Medulla oblongata (tissue), 1 donor: Measurements from ENCODE around the gene BOC.

Source experiments
- DNase-seq: peaks from one replicate; pipeline ENCODE4 v3.0.0-alpha.2; 2015; ENCODE audit errors: extremely low spot score

The BOC gene

DNA sequence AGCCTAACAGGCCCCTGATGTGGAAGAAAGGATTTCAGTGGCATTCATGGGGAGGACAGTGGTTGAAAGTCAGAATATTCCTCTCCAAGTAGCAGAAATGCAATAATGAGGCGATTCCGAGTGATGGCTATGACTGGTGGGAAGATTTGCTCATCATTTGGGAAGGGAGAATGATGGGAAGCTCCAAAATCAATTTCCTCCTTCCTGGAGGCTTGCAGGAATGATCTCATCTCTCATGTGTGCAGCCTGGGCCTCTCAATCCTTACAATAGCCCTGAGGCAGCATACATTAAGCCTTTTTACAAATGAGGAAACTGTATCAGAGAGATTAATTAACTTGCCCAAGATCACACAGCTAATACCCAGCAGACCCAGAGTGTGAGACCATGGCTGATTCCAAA is 58.7 kb downstream of the BOC start:
- DNase-seq = no peak

DNA sequence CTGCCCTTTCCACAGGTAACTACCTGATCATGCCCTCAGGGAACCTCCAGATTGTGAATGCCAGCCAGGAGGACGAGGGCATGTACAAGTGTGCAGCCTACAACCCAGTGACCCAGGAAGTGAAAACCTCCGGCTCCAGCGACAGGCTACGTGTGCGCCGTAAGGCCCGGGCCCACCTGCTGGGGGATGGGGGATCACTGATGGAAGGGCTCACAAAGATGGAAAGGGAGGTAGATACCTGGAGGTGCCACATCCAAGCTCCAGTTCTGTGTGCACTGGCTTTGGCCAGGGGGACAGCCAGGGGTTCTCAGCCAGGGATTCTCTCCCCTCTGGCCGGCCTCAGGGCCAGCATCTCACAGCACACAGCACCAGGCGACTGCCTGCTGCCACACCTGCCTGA is 59.4 kb downstream of the BOC start:
- no peak for DNase-seq

DNA sequence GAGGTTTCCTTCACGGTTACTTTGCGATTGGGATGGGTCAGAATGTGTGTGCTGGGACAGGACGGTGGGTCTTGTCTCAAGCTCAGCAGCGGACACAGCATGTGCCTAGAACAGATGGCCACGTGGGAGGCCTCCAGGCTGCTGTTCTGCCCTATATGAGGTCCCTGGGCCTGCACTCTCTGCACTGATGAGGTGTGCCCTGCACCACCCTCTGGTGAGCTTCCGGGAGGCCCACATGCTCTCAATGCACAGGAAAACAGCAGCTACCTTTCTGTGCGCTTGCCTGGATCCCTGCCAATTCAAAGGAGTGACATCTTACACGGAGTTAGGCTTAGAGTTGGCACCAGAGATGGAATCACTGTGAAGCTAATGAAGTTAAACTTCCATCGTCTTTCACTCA is 59.8 kb downstream of the BOC start:
- no peak for DNase-seq

GRCh38 chr3:113271594-113272384 is 60.4 kb downstream of the BOC start:
- no peak for DNase-seq

DNA sequence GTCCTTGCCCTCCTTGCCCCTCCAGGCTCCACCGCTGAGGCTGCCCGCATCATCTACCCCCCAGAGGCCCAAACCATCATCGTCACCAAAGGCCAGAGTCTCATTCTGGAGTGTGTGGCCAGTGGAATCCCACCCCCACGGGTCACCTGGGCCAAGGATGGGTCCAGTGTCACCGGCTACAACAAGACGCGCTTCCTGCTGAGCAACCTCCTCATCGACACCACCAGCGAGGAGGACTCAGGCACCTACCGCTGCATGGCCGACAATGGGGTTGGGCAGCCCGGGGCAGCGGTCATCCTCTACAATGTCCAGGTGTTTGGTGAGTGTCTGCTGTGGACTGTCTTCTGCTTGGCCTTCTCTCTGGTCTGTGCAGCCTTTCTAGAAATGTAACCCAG is 61.0 kb downstream of the BOC start:
- no peak for DNase-seq

DNA sequence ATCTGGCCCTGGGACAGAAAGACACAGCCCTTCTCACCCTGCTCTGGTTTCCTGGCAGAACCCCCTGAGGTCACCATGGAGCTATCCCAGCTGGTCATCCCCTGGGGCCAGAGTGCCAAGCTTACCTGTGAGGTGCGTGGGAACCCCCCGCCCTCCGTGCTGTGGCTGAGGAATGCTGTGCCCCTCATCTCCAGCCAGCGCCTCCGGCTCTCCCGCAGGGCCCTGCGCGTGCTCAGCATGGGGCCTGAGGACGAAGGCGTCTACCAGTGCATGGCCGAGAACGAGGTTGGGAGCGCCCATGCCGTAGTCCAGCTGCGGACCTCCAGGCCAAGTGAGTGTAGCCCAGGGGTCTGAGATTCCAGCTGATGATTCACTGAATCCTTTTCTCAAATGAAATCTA is 61.7 kb downstream of the BOC start:
- no peak for DNase-seq

DNA sequence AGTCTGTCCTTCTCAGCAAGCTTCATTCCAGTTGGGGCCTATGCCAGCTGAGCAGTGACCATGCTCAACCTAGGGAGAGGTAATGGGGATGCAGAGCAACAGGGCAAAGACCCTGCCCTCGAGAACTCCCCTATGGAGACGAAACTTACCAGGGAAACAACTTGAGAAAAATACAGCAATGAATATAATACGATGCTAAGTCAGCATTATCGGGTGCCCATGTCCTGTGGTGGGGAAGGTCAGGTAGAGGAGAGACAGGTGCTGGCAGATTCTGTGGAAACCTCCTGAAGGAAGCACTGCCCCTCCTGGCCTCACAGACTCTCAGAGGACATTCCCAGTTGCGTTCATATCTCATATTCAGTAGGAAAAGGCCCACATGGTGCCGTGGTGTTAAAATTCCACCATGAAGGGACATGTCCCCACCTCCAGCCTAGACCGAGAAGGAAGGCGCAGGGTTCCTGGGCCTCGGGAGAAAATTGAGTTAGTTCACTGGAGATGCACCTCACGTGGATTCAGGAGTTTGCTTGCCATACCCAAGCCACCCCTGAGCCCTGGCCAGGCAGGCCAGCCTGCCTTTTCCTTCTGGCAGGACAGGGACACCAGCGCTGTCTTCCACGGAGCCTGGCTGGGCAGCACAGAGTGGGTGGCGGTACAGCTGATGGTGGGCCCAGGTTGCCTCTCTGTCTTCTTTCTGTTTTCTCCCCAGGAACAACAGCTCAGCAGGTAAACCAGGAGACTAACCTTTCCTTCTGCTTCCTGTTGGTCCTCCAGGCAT is 62.4 kb downstream of the BOC start:
- no peak for DNase-seq

- DNase-seq = no peak
Observed at GRCh38 chr3:113274425-113275257, 63.3 kb downstream of the BOC start.

DNA sequence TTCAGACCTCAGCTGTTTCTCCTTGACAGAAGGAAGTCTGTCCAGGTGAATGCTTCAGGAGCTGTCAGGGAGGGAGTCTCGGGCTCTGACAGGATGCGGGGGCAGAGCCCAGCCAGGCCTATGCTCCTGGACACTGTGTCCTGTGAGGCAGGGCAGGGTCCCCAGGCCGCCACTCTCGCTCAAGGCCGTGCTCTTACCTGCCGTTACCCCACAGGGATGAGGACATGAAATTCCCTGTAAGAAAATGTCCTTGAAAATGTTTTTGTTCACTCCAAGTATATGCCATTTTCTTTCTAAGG is 63.9 kb downstream of the BOC start:
- DNase-seq = no peak

DNA sequence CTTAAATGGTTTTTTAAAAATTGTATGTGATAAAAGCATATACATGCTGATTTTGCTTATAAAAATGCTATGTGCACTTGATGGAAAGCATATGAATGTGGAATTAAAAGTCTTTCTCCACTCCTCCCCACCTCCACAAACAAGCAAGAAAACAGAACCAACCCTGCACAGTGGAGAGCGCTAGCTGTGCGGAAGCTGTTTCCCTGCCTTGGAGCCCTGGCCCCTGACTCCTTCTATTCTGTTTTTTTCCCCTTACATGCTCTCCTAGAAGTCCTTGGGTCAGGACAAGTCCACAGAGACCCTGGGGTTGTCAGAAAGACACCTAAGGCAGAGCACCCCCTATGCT is 64.2 kb downstream of the BOC start:
- DNase-seq = no peak

DNA sequence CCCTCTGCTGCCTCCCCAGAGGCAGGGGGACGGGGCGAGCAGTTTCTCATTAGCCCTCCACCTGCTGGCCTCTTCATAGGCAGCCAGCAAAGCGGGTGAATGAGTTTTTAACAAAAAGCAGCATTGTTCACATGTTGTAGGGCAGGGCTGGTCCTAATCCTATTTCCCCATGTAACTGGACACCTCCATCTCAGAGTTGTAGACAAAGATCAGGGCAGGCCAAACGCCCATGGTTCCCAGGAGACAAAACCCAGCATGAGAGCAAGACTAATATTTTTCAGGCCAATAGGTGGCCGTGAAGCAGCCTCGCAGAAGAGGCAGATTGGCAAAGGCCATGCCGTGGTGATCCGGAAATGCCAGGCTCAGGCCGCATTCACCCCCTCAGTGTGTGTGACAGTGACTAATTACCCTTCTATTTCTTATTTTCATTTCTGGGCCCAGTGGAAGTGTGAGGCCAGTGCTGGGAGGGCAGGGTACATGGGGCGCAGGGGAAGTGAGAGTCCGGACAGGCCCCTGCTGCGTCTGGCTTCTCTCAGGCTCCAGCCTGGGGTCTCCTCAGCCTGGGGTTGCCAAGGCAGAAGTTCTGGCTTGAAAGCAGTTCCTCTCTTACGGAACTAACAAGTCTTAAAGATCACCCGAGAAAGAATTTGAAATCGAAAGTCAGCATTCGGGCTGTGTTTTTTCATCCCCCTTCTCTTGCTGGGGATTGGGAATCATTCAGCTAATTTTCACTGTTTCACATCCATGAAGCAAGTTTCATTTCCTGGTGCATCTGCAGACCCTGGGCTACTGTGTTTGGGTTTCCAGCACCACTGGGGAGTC is 64.8 kb downstream of the BOC start:
- peak; percentile 73 for DNase-seq

DNA sequence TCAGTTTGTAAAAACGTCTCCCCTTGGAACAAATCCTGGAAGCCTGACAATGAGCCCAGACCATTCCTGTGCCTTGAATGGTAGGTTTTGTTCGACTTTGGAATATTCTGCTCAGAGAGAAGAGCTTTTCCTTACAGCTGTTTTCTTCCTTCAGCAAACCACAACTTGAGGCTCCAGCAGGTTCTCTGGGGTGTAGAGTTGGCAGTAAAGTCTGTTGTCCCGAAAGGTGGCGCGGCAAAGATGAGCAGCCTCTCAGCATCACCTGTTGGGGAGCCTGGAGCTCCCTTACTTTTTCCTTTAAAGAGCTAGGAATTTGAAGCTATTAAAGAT is 65.4 kb downstream of the BOC start:
- DNase-seq = no peak

DNA sequence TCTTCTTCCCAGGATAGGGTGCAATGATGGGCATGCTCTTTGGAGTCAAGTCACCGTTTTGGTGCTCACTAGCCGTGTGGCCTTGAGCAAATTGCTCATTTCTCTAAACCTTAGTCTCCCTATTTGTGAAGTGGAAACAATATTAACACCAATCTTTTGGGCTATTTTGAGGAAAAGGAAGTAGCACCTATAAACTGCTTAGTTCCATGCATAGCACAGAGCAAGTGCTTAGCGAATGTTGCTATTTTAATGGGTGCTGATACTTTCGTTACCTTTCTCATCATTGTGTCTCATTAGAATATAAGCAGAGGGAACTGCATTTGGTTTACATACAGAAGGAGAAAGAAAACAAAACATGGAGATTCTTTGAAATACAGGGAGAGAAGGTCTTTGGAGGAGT is 66.1 kb downstream of the BOC start:
- DNase-seq = no peak

DNA sequence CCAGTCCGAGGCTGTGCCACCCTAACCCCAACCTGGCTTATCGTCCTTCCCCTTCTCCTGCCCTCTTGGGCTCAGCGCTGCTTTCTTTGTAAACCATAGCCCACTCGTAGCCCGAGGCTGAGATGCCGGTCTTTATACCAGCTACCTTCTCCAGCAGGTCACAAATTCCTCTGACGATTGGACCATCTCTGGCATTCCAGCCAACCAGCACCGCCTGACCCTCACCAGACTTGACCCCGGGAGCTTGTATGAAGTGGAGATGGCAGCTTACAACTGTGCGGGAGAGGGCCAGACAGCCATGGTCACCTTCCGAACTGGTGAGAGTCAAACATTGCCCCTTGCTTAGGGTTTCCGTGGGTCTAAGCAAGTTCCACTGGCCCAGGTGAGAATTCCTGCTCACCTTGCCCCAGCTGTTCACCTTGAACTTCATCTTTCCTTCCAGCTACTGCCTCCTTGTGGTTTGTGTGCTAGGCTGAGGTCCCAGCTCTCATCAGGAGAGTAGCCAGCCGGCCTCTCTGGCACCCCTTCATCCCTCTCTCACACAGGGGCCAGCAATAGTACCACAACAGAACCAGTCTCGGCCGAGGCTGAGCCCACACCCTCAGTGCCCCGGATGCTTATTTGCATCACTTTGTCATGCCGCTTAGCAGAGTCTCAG is 66.7 kb downstream of the BOC start:
- peak; percentile 38 for DNase-seq

DNA sequence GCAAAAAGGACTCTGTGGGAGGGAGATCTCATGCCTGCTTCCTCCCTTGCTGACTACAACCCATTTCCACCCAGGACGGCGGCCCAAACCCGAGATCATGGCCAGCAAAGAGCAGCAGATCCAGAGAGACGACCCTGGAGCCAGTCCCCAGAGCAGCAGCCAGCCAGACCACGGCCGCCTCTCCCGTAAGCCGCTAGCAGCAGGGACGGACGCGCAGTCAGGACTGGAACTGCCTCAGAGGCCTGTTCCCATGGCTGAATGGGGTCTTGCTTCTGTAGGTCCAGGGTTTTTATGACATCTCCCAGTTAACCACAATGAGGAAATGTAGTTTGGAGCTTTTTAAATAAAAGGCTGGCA is 67.2 kb downstream of the BOC start:
- DNase-seq = no peak

- DNase-seq = no peak
Observed at GRCh38 chr3:113279686-113280085, 68.3 kb downstream of the BOC start.

- no peak for DNase-seq
Observed at GRCh38 chr3:113283306-113283705, 71.9 kb downstream of the BOC start.

GRCh38 chr3:113284453-113285050 is 73.2 kb downstream of the BOC start:
- DNase-seq = no peak

- no peak for DNase-seq
Observed at GRCh38 chr3:113285226-113285625, 73.9 kb downstream of the BOC start.

- DNase-seq = no peak
Observed at GRCh38 chr3:113285741-113286140, 74.4 kb downstream of the BOC start.

GRCh38 chr3:113286524-113286923 is 75.2 kb downstream of the BOC start:
- no peak for DNase-seq
